HepG2 (cell line): Measurements from ENCODE around the gene EPHA3. TPM values are rescaled to one million over a fixed set of nuclear protein-coding genes. Genes with fewer than 3 reads are reported as not detected.
A peak's percentile ranks its signal among the peaks of the same experiment; 100 is the strongest.

Experiments
- AGO1 ChIP-seq: fragments of 200-400 bp; formaldehyde crosslinking; IDR thresholded peaks from 2 replicates; pipeline ENCODE4 v1.6.1; 2017; ENCODE audit warnings: mild to moderate bottlenecking, low read depth, low read length, moderate library complexity; ENCODE audit not compliant: poor library complexity, severe bottlenecking
- CBX2 ChIP-seq, 2 experiments: fragments of 200-600 bp in 1 of 2; sonication (generic); formaldehyde crosslinking in 1 of 2; IDR thresholded peaks; 2 replicates each; pipeline versions ENCODE4 v1.7.0 to v1.8.1; 2018 to 2022; ENCODE audit warnings: low read depth in 2 of 2, low read length in 1 of 2, mild to moderate bottlenecking in 1 of 2, missing genetic modification reagents in 1 of 2
- FOXK2 ChIP-seq: fragments of 450-650 bp; IDR thresholded peaks from 2 replicates; pipeline ENCODE4 v1.6.1; 2016
- GABPB1 ChIP-seq: IDR thresholded peaks from 2 replicates; pipeline ENCODE4 v1.6.1; 2016; ENCODE audit warnings: mild to moderate bottlenecking, missing genetic modification reagents, moderate library complexity, missing compliant biosample characterization
- HBP1 ChIP-seq: IDR thresholded peaks from 2 replicates; pipeline ENCODE4 v1.6.1; 2016; ENCODE audit warnings: low read depth, control low read depth
- HNF4G ChIP-seq, 2 experiments: sonication (generic) in 1 of 2; formaldehyde crosslinking in 1 of 2; IDR thresholded peaks; 2 replicates each; pipeline versions ENCODE4 v1.4.0 to v1.6.1; 2011 to 2020; ENCODE audit warnings: borderline replicate concordance in 2 of 2, low read depth in 2 of 2, mild to moderate bottlenecking in 2 of 2, low read length in 1 of 2, missing genetic modification reagents in 1 of 2, moderate library complexity in 1 of 2
- HOXA3 ChIP-seq: sonication (generic); formaldehyde crosslinking; IDR thresholded peaks from 2 replicates; pipeline ENCODE4 v1.5.0; 2020; ENCODE audit warnings: missing genetic modification reagents
- MAF1 ChIP-seq: sonication (generic); formaldehyde crosslinking; IDR thresholded peaks from 2 replicates; pipeline ENCODE4 v1.5.0; 2020; ENCODE audit warnings: missing genetic modification reagents, borderline replicate concordance
- POGZ ChIP-seq: sonication (generic); formaldehyde crosslinking; IDR thresholded peaks from 2 replicates; pipeline ENCODE4 v1.4.0; 2020; ENCODE audit warnings: mild to moderate bottlenecking, missing genetic modification reagents
- RBAK ChIP-seq: sonication (generic); formaldehyde crosslinking; IDR thresholded peaks from 2 replicates; pipeline ENCODE4 v1.5.1; 2020; ENCODE audit warnings: mild to moderate bottlenecking, missing genetic modification reagents
- SAP130 ChIP-seq: IDR thresholded peaks from 2 replicates; pipeline ENCODE4 v1.6.1; 2016; ENCODE audit warnings: low read depth
- SCMH1 ChIP-seq: sonication (generic); formaldehyde crosslinking; IDR thresholded peaks from 2 replicates; pipeline ENCODE4 v1.9.0; 2021; ENCODE audit warnings: missing genetic modification reagents, mild to moderate bottlenecking, borderline replicate concordance
- SMARCE1 ChIP-seq: fragments of 450-650 bp; IDR thresholded peaks from 2 replicates; pipeline ENCODE4 v1.6.1; 2017; ENCODE audit warnings: borderline replicate concordance
- SNAI1 ChIP-seq: sonication (generic); formaldehyde crosslinking; IDR thresholded peaks from 2 replicates; pipeline ENCODE4 v1.5.0; 2020; ENCODE audit warnings: mild to moderate bottlenecking, missing genetic modification reagents, borderline replicate concordance
- SOX13 ChIP-seq, 3 experiments: fragments of 450-650 bp in 1 of 3; sonication (generic) in 1 of 3; formaldehyde crosslinking in 1 of 3; IDR thresholded peaks in 2 of 3; conservative IDR thresholded peaks in 1 of 3; 2 replicates each; pipeline versions ENCODE4 v1.5.0 to v1.6.1; 2016 to 2020; ENCODE audit warnings: antibody characterized with exemption in 1 of 3, mild to moderate bottlenecking in 1 of 3, missing compliant biosample characterization in 1 of 3, missing genetic modification reagents in 1 of 3, moderate library complexity in 1 of 3
- ZKSCAN1 ChIP-seq: fragments of 150-350 bp; IDR thresholded peaks from 2 replicates; pipeline ENCODE4 v1.6.1; 2014; ENCODE audit warnings: low read length
- ZMYM4 ChIP-seq: sonication (generic); formaldehyde crosslinking; IDR thresholded peaks from 2 replicates; pipeline ENCODE4 v1.8.1; 2023; ENCODE audit warnings: mild to moderate bottlenecking, missing genetic modification reagents
- ZNF263 ChIP-seq: sonication (generic); formaldehyde crosslinking; IDR thresholded peaks from 2 replicates; pipeline ENCODE4 v1.4.0; 2020; ENCODE audit warnings: missing genetic modification reagents
- ZNF383 ChIP-seq: sonication (generic); formaldehyde crosslinking; IDR thresholded peaks from 2 replicates; pipeline ENCODE4 v1.4.0; 2020; ENCODE audit warnings: missing genetic modification reagents, mild to moderate bottlenecking, borderline replicate concordance
- ZNF451 ChIP-seq: sonication (generic); formaldehyde crosslinking; IDR thresholded peaks from 2 replicates; pipeline ENCODE4 v1.5.0; 2020; ENCODE audit warnings: mild to moderate bottlenecking, missing genetic modification reagents
- ZNF577 ChIP-seq: sonication (generic); formaldehyde crosslinking; IDR thresholded peaks from 2 replicates; pipeline ENCODE4 v1.4.0; 2020; ENCODE audit warnings: mild to moderate bottlenecking, low read depth, missing genetic modification reagents, borderline replicate concordance
- ZNF629 ChIP-seq: sonication (generic); formaldehyde crosslinking; conservative IDR thresholded peaks from 2 replicates; pipeline ENCODE4 v1.5.0; 2020; ENCODE audit warnings: missing genetic modification reagents
- ZNF672 ChIP-seq: sonication (generic); formaldehyde crosslinking; IDR thresholded peaks from 2 replicates; pipeline ENCODE4 v1.8.1; 2022; ENCODE audit warnings: missing genetic modification reagents
- ZNF7 ChIP-seq: IDR thresholded peaks from 2 replicates; pipeline ENCODE4 v1.6.1; 2016; ENCODE audit warnings: missing biosample characterization, missing genetic modification reagents
- polyA plus RNA-seq, 8 experiments: library from polyadenylated mRNA; depleted of rRNA in 3 of 8; stranded (reverse) in 7 of 8; unstranded in 1 of 8; fragments of >200 nt; fragmentation: Illumina TruSeq in 4 of 8; extraction: Trizol in 4 of 8; gene quantifications; 2 replicates each; pipeline versions ENCODE4 v1.2.1 to v1.2.3, GENCODE V29; 2011 to 2016; ENCODE audit warnings: low read depth in 4 of 8, missing spikeins in 1 of 8, mixed read lengths in 1 of 8; ENCODE audit not compliant: insufficient read depth in 1 of 8
- total RNA-seq, 5 experiments: library from RNA; depleted of rRNA; stranded (reverse); fragments of >200 nt; fragmentation: Illumina TruSeq; extraction: Trizol; gene quantifications; 2 replicates each; pipeline ENCODE4 v1.2.3, GENCODE V29; 2016; ENCODE audit warnings: low read depth in 1 of 5
- TF ChIP-seq, protein P1 (sequence below): IDR thresholded peaks from 2 replicates; pipeline ENCODE4 v1.6.1; 2016; ENCODE audit warnings: missing compliant biosample characterization, missing genetic modification reagents, borderline replicate concordance
- TF ChIP-seq, protein P2 (sequence below): sonication (generic); formaldehyde crosslinking; IDR thresholded peaks from 2 replicates; pipeline ENCODE4 v1.4.0; 2020; ENCODE audit warnings: missing genetic modification reagents

The EPHA3 gene
- total and polyA plus RNA-seq, 2 of the 13 experiments (the other 11 are each of a cell fraction or from before 2014, with no cell fraction given): 0.01 TPM; not detected in 1

GRCh38 chr3:89107461-89108290, at the start of gene EPHA3 (continued):
- TF ChIP-seq CBX2 (IDR thresholded peaks at IDR 0.05; ENCODE audit: low read depth, low read length): no peak
- peak; percentile 55; the same call in 1 of the 2 replicates for TF ChIP-seq CBX2 (CRISPR knock-in tag; IDR thresholded peaks at IDR 0.05; ENCODE audit: low read depth)
- TF ChIP-seq ZNF383 (CRISPR knock-in tag): no peak
- no peak for TF ChIP-seq ZNF672 (CRISPR knock-in tag)
- TF ChIP-seq SCMH1 (CRISPR knock-in tag): no peak
- peak; percentile 76 for TF ChIP-seq ZNF263 (CRISPR knock-in tag)
- TF ChIP-seq, protein P1, sequence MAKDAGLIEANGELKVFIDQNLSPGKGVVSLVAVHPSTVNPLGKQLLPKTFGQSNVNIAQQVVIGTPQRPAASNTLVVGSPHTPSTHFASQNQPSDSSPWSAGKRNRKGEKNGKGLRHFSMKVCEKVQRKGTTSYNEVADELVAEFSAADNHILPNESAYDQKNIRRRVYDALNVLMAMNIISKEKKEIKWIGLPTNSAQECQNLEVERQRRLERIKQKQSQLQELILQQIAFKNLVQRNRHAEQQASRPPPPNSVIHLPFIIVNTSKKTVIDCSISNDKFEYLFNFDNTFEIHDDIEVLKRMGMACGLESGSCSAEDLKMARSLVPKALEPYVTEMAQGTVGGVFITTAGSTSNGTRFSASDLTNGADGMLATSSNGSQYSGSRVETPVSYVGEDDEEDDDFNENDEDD (CRISPR knock-in tag): peak; percentile 14; the same call in 1 of the 2 replicates
- no peak for TF ChIP-seq ZKSCAN1
- TF ChIP-seq ZNF577 (CRISPR knock-in tag): no peak
- TF ChIP-seq RBAK: no peak
- TF ChIP-seq GABPB1 (CRISPR knock-in tag): peak; percentile 47; the same call in 1 of the 2 replicates
- no peak for TF ChIP-seq ZNF451 (CRISPR knock-in tag)
- TF ChIP-seq ZNF629 (CRISPR knock-in tag): no peak
- TF ChIP-seq HBP1 (CRISPR knock-in tag): no peak
- 0 out of 2 replicates have a peak, but pooled peaks have one; percentile 12 for TF ChIP-seq SAP130
- no peak for TF ChIP-seq POGZ (CRISPR knock-in tag)
- peak; percentile 82 for TF ChIP-seq ZMYM4 (CRISPR knock-in tag)
- no peak for TF ChIP-seq SMARCE1
- no peak for TF ChIP-seq SOX13 (IDR thresholded peaks at IDR 0.05)
- no peak for TF ChIP-seq SOX13 (CRISPR knock-in tag; conservative IDR thresholded peaks at IDR 0.05 in 1 of 2, IDR thresholded peaks at IDR 0.05 in 1 of 2)
- TF ChIP-seq AGO1: no peak
- no peak for TF ChIP-seq HNF4G (IDR thresholded peaks at IDR 0.05; ENCODE audit: borderline replicate concordance, low read depth, low read length)
- TF ChIP-seq HNF4G (CRISPR knock-in tag; IDR thresholded peaks at IDR 0.05; ENCODE audit: borderline replicate concordance, low read depth): no peak
- TF ChIP-seq MAF1 (CRISPR knock-in tag): no peak
- no peak for TF ChIP-seq SNAI1 (CRISPR knock-in tag)
- no peak for TF ChIP-seq ZNF7 (CRISPR knock-in tag)
- TF ChIP-seq, protein P2, sequence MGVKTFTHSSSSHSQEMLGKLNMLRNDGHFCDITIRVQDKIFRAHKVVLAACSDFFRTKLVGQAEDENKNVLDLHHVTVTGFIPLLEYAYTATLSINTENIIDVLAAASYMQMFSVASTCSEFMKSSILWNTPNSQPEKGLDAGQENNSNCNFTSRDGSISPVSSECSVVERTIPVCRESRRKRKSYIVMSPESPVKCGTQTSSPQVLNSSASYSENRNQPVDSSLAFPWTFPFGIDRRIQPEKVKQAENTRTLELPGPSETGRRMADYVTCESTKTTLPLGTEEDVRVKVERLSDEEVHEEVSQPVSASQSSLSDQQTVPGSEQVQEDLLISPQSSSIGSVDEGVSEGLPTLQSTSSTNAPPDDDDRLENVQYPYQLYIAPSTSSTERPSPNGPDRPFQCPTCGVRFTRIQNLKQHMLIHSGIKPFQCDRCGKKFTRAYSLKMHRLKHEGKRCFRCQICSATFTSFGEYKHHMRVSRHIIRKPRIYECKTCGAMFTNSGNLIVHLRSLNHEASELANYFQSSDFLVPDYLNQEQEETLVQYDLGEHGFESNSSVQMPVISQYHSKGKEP (CRISPR knock-in tag): 0 out of 2 replicates have a peak, but pooled peaks have one; percentile 43
- 0 out of 2 replicates have a peak, but pooled peaks have one; percentile 16 for TF ChIP-seq HOXA3 (CRISPR knock-in tag)
- no peak for TF ChIP-seq FOXK2
